Skin of body (tissue), 2 donors: ENCODE data around the gene SNAP29. TPM values are rescaled to one million over a fixed set of nuclear protein-coding genes. Genes with fewer than 3 reads are reported as not detected.
"Not testable (repeated sequence)": the region's sequence is repeated elsewhere in the genome, so short reads cannot be mapped to it uniquely, and the experiment has no call there.

ENCODE experiments used
- DNase-seq: peaks from one replicate; lab custom pipeline; 2025; lab: John Stamatoyannopoulos, UW
- total RNA-seq: library from RNA; depleted of rRNA; stranded (reverse); fragments of >200 nt; gene quantifications from one replicate; pipeline ENCODE4 v1.2.3, GENCODE V29; 2014

SNAP29 gene
- total RNA-seq, 1 donor from 2014 or later, result 6.6 TPM

- DNase-seq, result not testable (repeated sequence)
These were observed 42.6 kb downstream of the SNAP29 start for GRCh38 chr22:20901093-20902033.

DNA sequence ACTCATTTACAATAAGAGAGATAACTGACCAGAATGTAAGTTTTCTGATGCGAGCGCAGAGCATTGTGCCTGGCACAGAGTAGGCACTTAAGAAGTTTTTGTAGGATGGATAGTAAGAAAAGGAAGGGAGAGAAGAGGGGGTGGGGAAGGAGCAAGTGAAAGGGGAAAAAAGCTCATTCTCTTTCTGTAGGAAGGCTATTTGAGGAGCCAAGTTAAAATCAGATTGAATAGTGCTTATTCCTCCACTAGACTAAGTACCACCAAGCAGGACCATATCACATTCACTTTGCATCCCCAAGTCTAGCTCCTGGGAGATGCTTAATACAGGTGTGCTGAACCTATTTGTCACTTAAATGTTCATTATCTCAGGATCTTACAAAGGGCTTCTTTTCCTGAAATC is 44.3 kb downstream of the SNAP29 start:
- no peak for DNase-seq

- DNase-seq, result no peak
These were observed 45.5 kb downstream of the SNAP29 start for GRCh38 chr22:20904008-20904979.

- DNase-seq, result no peak
These were observed 46.2 kb downstream of the SNAP29 start for GRCh38 chr22:20904980-20905355.

GRCh38 chr22:20905415-20906386 is 46.9 kb downstream of the SNAP29 start:
- no peak for DNase-seq

- DNase-seq, result no peak
These were observed 47.6 kb downstream of the SNAP29 start for GRCh38 chr22:20906387-20906767.

DNA sequence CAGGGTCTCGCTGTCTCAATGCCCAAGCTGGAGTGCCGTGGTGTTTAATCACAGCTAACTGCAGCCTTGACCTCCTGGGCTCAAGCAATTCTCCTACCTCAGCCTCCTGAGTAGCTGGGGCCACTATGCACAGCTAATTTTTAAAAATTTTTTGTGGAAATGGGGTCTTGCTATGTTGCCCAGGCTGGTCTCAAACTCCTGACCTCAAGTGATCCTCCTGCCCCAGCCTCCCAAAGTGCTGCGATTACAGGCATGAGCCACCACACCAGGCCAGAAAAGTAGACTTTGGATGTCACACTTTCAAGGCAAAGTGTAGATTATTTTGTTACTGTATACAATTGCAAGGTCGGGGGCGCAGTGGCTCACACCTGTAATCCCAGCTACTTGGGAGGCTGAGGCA is 49.9 kb downstream of the SNAP29 start:
- not testable (repeated sequence) for DNase-seq

- DNase-seq, result no peak
These were observed 50.9 kb downstream of the SNAP29 start for GRCh38 chr22:20909543-20910303.

GRCh38 chr22:20912494-20912893 is 53.7 kb downstream of the SNAP29 start:
- DNase-seq, result no peak

GRCh38 chr22:20916916-20917810 is 58.4 kb downstream of the SNAP29 start, which contains the start of gene CRKL:
CRKL (plus strand) TSS chr22:20917407; CDS start chr22:20917935, 528 bp downstream.
- DNase-seq, result peak; percentile 96

DNA sequence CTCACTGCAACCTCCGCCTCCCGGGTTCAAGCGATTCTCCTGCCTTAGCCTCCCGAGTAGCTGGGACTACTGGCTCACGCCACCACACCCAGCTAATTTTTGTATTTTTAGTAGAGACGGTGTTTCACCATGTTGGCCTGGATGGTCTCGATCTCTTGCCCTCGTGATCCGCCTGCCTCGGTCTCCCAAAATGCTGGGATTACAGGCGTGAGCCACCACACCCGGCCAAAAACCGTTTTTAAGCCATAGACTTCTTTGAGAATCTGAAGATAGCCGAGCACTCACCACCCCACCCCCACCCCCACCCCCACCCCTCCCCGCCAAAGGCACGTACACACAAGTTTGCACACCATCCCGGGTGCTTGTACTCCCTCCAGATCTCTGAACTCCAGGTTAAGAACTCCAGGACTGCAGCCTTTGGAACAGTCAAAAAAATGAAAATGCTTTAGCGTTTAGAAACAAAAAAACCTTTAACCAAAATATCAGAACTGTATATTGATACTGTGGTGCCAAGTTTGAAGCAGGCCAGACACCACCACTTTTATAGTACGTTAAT is 59.9 kb downstream of the SNAP29 start:
- no peak for DNase-seq

DNA sequence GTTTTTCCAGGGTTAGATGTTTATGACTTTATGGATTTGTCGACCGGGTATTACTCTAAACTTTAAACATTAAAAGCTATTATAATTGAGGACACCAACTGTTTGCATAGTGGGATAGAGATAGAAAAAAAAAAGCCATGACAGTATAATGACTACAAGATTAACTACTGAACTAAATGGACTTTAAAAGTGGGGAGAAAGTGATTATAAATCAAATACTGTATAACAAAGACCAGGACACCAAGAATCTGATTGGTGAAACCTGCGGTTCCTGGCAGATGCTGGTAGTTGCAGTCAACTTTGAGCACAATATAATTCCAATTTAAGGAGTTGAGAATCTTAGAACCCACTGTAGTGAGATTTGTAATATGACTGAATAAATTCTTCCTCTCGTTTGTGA is 60.9 kb downstream of the SNAP29 start:
- no peak for DNase-seq

DNA sequence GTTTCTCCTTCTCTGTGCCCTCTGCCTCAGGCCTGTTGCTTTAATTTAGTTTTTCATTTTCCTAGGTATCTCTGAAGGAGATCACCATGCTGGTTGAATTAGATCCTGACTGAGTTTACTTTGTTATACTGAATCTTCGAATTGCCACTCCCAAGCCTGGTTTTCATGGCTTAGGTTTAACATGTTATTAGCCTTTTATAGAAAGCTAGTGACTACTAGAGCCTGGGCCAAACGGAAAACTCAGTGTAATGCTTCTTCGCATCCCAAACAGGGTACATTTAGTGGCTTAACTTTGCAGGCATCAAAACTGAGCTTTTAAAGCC is 62.0 kb downstream of the SNAP29 start:
- no peak for DNase-seq

GRCh38 chr22:20922141-20922751 is 63.4 kb downstream of the SNAP29 start:
- no peak for DNase-seq

- no peak for DNase-seq
These were observed 67.4 kb downstream of the SNAP29 start for GRCh38 chr22:20926243-20926642.

DNA sequence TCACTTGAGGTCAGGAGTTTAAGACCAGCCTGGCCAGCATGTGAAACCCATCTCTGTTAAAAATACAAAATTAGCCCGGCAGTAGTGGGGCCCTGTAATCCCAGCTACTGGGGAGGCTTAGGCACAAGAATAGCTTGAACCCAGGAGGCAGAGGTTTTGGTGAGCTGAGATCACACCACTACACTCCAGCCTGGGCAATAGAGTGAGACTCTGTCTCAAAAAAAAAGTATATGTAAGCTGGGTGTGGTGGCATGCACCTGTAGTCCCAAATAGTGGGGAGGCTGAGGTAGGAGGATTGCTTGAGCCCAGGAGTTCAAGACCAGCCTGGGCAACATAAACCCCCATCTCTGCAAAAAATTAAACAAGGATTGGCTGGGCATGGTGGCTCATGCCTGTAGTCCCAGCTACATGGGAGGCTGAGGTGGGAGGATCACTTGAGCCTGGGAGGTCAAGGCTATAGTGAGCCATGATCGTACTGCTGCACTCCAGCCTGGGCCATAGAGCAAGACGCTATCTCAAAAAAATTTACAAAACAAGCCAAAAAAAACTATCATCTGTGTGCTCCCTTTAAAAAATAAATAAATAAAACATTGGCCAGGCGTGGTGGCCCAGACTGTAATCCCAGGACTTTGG is 69.2 kb downstream of the SNAP29 start:
- no peak for DNase-seq

- no peak for DNase-seq
These were observed 69.8 kb downstream of the SNAP29 start for GRCh38 chr22:20928573-20928967.

- no peak for DNase-seq
These were observed 71.2 kb downstream of the SNAP29 start for GRCh38 chr22:20930004-20930403.
